Stimulated activated CD4-positive, alpha-beta T cell treated with anti-CD3 and anti-CD28 coated beads, Interleukin-12 subunit alpha, Interleukin-12 subunit beta, amount 100 ng/mL, for 24 hours (primary cell): ENCODE measurements around the gene RIOX2.

Experiments
- DNase-seq, 2 experiments: peaks; one replicate each; pipeline ENCODE4 v3.0.0-alpha.2; 2020; ENCODE audit warnings: low read depth in 2 of 2

RIOX2 gene

GRCh38 chr3:97954228-97954827 lies 17.9 kb downstream of the RIOX2 start:
- DNase-seq, result no peak

- no peak for DNase-seq
These were observed 19.4 kb downstream of the RIOX2 start for GRCh38 chr3:97952872-97953271.

- DNase-seq, result no peak
These were observed 20.0 kb downstream of the RIOX2 start for GRCh38 chr3:97952280-97952679.

DNA sequence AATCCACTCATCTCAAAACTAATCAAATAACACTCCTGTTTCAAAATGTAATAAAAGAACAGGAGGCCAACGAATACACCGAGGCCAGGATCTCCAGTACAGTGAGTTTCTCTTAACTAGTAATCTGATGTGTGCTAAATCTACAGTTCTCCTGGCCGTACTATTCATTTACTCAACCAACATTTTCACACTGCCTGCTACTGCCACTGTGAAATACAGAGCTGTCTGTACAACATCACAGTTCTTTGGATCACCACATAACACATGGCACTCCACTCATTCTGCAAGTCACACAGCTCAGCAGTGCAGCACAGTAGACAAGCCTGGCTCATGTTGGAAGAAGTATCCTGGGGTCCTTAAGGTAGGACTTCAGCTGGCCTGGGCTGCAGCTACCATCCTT lies 21.9 kb downstream of the RIOX2 start:
- no peak for DNase-seq

- no peak for DNase-seq
These were observed 22.5 kb downstream of the RIOX2 start for GRCh38 chr3:97949743-97950142.

DNA sequence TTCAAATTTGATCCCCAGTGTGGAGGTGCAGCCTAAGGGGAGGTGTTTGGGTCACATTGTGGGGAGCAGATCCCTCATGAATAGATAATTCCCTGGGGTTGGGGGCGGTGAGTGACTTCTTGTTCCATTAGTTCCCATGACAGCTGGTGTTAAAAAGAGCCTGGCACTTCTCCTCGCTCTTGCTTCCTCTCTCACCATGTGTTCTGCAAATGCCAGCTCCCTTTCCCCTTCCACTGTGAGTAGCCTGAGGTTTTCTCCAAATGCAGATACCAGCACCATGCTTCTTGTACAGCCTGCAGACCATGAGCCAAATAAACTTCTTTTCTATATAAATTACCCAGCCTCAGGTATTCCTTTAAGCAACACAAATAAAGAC lies 23.1 kb downstream of the RIOX2 start:
- no peak for DNase-seq

- no peak for DNase-seq
These were observed 23.7 kb downstream of the RIOX2 start for GRCh38 chr3:97948351-97949109.

DNA sequence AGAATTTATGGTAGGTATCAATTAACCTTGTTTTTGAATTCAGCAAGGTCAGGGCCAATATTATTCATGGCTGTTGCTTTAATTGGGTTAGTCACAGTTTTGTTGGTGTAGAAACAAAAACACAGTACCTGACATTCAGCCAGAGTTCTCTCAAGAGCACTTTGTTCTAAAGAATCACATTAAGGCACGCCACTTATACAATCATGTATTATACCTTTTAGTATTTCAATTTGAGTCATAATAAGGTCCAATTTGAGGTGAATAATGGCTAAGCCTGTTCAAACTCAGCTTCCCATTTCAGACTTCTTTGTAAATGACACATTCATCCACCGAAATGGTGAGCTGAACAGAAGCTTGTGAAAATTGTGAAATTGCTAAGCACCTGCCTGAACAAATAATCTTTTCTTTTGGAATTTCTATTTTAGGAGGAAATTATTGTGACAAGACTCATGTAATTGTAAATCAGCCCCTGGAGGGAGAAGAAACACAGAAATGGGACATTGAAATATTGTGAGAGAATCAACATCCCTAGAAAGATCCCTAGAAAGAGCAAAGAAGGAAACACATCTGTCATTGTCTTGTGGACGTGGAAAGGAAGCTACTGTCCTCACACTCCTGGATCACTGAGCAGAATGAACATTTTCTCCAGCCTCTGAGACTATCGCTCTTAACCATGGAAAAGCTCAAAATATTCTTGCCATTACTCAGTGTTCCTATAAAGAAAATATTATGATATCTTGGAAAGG lies 29.3 kb downstream of the RIOX2 start:
- no peak for DNase-seq

GRCh38 chr3:97940034-97940433 lies 32.2 kb downstream of the RIOX2 start:
- DNase-seq, result no peak

- DNase-seq, result no peak
These were observed 32.8 kb downstream of the RIOX2 start for GRCh38 chr3:97939401-97939800.

DNA sequence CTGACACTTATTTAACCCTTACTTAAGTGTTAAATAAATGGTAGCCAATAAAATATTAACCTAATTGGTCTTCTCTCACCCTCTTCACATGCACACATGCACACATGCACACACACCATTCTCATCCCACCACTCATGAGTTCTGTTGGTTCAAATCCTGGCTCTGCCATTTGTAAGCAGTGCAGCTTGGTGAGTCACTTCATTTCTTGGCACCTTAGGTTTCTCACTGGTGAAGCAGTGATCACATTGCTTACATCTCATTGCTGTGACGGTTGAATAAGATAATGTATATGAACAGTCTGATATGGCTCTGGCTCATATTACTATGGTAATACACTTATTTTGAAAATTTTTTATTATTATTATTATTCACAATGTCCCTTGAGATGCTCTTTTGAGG lies 33.8 kb downstream of the RIOX2 start:
- DNase-seq, result no peak

DNA sequence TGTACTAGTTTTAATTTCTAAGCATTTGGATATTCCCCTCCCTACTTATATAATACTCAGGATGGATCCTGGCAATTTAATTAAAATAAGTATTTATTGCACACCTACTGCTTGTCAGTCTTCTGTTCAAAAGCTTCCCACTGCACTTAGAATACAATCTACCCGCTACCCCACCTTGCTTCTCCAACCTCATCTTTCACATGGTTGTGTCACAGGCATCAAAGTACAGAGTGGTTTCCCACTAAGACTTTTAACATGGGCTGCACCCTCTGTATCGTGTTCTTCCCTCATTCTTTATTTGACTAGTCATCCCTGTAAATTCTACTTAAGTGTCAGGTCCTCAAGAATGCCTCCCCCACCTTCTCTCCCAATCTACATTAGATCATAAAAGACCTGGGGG lies 35.0 kb downstream of the RIOX2 start:
- no peak for DNase-seq

GRCh38 chr3:97935842-97936241 lies 36.4 kb downstream of the RIOX2 start:
- no peak for DNase-seq

GRCh38 chr3:97934980-97935695 lies 37.1 kb downstream of the RIOX2 start:
- no peak for DNase-seq

DNA sequence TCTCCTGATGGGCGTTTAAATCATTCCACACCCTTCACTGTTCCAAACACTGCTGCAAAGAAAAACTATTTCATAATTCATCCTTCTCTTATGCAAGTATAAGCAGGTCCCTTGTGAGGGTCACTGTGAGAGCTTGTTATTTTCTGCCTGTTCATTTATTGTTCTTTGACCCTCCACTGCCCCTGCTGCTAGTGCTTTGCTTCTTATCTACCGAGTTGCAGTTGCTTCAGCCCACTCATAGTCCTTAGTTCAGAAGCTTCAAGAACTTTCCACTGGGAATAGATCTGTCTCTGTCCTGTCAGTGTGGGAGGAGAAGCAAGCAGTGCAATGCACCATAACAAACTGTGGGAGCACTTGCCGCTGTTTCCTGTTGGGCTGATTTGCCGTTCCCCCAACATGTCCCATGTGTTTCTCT lies 39.8 kb downstream of the RIOX2 start:
- DNase-seq, result no peak

GRCh38 chr3:97931218-97931617 lies 41.0 kb downstream of the RIOX2 start:
- DNase-seq, result no peak

DNA sequence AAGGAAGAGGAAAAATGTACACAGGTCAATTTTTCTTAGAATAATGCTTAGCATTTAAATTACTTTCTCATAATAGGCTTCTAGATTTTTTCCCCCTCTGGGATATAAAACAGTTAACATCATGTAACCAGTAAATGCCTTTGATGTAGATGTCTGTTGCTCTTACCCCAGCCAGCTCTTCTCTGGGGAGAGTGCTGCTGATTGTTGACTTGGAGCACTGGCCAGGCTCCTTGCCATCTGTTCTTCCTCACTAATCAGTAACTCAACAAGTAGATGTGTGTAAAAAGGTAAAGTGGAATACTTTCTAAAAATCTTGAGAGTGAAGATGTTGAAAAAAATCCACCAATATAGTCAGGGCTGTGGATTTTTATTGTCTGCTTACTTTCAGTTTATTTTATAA lies 42.2 kb downstream of the RIOX2 start:
- no peak for DNase-seq

DNA sequence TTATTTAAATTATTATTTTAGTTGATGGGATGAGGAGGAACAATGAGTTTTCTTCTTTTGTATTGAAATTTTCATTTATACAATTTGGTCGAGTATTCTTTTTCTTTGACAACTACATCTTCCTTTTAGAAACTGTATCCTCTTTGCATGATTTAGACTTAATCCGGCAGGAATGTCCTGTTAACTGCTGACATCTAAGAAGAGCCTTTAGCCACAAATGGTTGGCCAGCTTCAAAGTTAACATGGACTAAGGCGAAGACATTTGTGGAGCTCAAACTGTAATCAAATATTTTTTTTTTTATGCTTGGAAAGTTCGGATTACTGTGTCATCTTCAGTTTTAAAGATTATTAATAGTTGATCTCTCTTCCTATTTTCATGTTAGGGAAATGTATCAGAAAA lies 43.2 kb downstream of the RIOX2 start:
- no peak for DNase-seq

DNA sequence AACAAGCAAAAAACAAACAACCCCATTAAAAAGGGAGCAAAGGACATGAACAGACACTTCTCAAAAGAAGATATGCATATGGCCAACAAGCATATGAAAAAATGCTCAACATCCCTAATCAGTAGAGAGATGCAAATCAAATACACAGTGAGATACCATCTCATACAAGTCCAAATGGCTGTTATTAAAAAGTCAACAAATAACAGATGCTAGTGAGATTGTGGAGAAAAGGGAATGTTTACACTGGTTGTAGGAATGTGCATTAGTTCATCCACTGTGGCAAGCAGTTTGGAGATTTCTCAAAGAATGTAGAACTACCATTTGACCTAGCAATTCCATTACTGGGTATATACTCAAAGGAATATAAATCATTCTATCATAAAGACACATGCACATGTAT lies 44.5 kb downstream of the RIOX2 start:
- DNase-seq, result no peak

DNA sequence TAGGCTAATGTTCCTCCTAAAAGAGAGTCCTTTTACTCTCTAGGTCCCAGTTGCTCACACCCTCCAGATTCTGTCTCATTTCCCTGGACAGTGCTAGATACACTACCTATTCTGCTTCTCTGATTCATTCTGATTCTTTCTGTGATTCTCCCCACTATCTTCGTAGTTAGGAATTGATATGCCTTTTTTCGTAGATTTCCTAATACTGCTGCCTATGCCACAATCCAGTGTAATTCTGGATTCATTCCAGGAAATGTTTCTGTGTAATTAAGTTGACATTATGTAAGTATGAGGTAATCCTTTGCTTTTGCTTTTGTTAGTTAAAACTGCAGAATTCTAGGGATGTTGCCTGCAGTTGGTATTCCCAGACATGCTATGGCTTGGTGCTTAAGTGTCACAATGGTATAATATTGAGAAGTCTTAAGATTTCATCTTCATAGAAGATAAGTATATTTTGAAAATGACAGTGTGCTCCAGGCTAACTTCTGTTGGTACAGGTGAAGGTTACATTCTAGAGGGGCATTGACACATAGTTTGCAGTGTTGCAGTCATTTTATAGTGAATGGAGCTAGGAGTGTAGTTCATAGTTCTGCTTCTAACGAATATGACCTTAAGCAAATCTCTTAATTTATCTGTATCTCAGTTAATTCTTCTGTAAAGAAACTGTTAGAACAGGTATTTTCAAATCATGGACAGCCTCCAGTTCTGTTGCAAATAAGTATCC lies 54.3 kb downstream of the RIOX2 start:
- DNase-seq, result no peak

DNA sequence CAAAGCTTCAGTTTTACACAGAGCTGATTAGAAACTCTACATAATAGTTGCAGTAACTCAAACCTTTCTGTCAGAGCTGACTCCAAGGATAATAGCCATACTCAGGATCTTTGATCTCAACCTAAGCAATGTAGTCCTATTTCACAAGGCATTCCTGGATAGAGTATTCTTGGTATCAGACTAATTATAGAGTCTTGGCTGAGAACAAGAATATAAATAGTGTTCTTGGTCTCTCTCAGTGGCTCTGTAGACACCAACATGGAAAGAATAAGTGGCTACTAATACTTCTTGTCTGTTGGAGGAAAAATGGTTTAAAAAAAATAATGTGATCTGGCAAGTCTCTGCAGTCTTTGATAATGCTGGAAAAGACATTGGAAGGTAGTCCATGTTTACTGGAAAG lies 55.7 kb downstream of the RIOX2 start:
- DNase-seq, result no peak

- DNase-seq, result no peak
These were observed 57.8 kb downstream of the RIOX2 start for GRCh38 chr3:97914388-97914787.
